Renal pelvis (tissue), 4 donors: ENCODE measurements around the gene MPP2. TPM values are rescaled to one million over a fixed set of nuclear protein-coding genes. Genes with fewer than 3 reads are reported as not detected.
A peak's percentile ranks its signal among the peaks of the same experiment; 100 is the strongest.
"Not testable (repeated sequence)": the region's sequence is repeated elsewhere in the genome, so short reads cannot be mapped to it uniquely, and the experiment has no call there.

Experiments
- DNase-seq: peaks from one replicate; pipeline ENCODE4 v3.0.0-alpha.2; 2013
- polyA plus RNA-seq, 3 donors: library from polyadenylated mRNA; unstranded; fragments of 120-200 nt; gene quantifications; one replicate each; pipeline ENCODE4 v1.2.1, GENCODE V29; 2013; ENCODE audit not compliant: insufficient read length in 3 of 3

Gene MPP2
- polyA plus RNA-seq, 3 donors = 7.4 to 8.0 (median 7.9) TPM

DNA sequence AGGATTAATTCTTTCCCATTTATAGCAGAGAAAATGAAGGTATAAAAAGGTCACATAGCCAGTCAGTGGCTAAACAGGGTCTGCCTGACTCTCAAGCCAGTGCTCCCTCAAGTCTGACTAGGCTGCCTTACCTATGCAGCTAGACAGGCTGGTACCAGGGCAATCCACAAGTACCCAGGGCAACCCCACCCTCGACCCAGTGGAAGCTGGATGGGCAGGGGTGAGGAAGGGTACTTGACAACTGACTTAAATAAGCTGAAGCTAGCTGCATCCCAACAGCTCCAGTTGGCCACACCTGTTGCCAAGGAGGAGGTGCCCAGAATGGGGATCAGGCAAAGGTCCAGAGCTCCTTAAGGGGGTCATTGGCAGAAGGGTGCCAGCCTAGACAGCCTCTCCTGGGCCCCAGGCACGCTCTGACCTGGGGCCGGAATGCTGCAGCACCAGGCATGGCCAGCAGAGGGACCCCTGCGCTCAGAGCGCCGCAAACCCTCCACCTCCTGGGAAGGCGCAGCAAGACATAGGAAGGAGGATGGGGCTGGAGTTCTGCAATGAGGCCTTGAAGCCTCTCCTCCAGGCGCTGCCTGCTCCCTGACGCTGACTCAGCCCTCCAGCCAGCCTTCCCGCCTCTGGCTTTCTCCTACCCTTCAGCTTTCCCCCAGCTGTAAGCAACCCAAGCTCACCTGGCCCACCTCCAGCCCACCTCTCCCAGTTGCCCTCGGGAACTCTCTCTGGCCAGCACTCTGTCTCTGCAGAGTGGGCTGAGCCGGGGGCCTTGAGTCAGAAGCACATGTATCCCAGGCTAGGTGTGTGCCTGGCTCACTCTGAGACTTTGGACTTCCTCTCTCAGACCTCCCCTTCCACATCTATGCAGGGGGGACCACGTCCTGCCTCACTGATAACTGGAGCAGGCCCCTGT lies 28.8 kb downstream of the MPP2 start:
- DNase-seq = peak; percentile 54

DNA sequence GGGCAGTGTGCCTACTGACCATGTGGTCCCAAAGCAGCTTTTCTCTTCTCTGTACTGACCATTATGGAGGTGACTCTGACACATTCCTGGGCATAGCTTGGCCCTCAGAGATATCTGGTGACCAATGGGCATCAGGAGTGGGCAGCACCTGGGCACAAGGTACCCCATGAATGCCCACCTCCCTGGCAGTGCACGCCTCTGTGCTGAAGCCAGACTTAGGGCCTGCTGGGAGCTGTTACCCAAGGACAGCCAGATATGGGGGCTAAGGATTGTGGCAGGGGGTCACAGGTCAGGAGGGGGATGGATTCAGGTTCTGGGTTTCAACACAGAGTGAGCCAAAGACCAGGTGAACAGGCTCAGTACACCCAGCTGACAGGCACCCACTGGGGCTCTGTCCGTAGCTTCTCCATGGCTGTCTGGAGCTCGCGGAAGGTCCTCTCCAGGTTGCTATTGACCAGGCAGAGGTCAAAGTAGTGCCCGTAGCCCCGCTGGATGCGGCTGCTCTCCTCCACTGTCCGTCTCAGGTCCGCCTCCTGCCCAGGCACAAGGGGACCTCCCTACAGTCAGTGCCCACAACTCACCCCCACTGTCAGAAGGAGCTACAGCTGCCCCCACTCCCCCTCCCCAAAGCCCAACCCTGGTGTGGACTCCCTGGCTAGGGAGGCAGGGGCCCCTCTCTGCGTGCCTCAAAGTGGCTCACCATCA lies 29.7 kb downstream of the MPP2 start:
- DNase-seq = no peak

DNA sequence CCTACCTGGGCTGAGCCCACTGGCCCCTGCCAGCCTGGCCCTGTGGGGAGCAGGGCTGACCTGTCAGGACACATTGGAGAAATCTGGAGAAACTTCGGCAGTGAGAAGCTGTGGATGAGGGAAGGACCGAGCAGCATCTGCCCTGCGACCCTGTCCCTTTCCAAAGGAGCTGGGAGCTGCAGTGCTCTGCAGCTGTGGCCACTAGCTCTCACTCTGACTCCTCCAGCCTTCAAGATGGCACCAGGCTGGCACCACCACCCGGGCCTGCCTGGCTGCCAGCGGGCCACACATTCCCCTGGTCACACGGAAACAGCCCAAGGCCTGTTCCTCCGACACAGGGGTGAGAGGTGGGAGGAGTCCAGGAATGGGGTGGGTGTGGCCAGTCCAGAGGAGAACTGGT lies 30.3 kb downstream of the MPP2 start:
- DNase-seq = no peak

DNA sequence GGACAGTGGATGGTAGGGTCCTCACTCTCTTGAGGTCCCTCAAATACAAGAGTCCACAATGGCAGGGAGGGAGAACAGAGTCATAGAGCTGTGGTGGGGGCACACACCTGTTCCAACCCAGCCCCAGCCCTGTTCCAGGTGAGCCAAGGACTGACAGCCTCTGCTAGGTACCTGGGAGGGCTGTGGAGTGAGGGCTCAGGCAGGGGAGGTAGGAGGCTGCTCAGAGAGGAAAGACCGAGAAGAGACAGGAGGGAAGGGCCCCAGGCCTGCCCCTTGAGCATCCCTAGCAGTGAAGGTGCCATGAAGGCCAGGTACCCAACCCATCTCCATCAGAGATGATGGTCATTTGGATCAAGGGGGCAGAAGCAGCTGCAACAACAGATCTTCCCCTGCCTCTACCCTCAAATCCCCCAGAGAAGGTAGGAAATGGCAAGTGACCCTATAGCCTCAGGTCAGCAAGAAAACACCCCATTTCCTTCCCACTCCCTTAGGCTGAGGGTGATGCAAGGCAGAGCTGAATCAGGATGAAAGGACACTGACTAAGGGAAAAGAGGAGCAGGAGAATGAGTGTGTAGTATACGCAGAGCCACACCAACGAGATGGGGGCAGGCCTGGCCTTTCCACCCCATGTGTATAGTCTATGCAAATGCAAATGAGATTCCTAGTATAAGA lies 31.7 kb downstream of the MPP2 start:
- DNase-seq = no peak

DNA sequence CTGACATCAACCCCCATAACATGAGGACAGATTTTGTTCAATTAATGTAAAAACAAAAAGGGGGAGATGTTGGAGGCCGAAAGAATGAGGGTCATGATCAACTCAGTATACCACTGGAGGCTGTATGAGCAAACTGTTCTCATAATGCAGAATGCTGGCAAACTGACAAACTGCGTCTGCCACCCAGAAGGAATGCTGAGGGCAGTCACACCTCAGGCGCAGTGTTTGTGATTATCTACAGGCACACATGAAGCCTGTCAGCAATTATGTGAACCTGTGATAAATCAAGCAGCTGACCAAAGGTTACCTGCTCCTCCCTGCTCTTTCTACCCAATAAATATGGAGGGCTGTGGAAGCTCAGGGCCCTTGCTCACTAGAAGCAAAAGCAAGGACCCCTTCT lies 33.0 kb downstream of the MPP2 start:
- DNase-seq = no peak

DNA sequence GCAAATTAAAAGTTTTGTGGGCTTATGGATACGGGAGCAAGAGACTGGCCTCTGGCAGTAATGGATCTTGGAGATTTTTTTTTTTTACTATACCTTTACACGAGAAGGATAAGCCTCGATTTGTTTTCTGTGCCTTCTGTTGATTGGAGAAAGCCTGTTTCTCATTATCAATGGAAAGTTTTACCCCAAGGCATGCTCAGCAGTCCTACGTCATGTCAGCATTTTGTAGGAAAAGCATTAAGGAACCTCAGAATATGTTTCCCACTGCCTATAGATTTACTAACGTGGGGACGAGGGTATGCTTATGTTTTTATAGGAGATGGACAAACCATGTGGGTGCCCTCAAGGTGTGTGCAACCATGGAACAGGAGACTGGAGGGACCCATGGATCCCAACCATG lies 33.5 kb downstream of the MPP2 start:
- no peak for DNase-seq

DNA sequence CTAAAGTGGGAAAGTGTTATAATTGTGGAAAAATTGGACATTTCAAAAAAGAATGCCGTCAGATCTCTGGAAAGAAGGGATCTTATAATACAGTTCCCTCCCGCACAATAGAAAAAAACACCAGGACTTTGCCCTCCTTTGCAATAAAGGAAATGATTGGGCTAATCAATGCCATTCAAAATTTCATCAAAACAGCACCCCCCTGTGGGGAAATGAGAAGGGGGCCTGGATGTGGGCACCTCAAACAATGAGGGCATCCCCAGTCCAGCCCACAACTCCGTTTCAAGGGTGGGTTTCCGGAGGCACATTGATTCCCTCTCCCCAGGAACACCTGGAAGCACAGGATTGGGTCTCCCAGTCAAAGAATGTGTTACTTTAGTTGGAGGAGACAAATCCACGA lies 34.2 kb downstream of the MPP2 start:
- DNase-seq = no peak

DNA sequence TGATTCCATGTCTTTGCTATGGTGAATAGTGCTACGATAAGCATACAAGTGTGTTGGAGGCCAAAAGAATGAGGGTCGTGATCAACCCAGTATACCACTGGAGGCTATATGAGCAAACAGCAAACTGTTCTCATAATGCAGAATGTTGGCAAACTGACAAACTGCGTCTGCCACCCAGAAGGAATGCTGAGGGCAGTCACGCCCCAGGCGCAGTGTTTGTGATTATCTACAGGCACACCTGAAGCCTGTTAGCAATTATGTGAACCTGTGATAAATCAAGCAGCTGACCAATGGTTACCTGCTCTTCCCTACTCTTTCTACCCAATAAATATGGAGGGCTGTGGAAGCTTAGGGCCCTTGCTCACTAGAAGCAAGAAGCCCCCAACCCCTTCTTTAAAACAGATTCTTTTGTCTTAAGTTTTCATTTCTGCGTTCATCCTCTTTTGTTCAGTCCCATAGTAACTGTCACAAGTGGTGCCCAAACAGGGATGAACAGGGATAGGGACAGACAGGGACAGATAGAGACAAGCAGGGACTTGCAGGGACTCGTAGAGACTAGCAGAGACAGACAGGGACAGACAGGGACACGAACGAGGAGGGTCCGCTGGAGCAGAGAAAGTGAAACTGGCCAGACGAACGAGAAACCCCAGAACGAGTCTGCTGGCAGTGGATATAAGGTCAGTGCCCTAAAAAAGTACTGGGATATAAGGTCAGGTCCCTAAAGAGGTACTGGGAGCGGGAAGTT lies 35.2 kb downstream of the MPP2 start:
- no peak for DNase-seq

DNA sequence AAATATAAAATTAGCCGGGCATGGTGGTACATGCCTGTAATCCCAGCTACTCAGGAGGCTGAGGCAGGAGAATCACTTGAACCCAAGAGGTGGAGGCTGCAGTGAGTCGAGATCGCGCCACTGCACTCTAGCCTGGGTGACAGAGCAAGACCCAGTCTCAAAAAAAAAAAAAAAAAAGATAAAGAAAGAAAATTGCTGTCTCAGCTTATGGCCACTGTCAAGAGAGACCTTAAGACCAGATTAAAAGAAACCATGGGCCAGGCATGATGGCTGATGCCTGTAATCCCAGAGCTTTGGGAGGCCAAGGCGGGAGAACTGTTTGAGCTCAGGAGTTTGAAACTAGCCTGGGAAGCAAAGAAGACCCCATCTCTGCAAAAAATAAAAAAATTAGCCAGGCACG lies 38.3 kb downstream of the MPP2 start:
- not testable (repeated sequence) for DNase-seq

DNA sequence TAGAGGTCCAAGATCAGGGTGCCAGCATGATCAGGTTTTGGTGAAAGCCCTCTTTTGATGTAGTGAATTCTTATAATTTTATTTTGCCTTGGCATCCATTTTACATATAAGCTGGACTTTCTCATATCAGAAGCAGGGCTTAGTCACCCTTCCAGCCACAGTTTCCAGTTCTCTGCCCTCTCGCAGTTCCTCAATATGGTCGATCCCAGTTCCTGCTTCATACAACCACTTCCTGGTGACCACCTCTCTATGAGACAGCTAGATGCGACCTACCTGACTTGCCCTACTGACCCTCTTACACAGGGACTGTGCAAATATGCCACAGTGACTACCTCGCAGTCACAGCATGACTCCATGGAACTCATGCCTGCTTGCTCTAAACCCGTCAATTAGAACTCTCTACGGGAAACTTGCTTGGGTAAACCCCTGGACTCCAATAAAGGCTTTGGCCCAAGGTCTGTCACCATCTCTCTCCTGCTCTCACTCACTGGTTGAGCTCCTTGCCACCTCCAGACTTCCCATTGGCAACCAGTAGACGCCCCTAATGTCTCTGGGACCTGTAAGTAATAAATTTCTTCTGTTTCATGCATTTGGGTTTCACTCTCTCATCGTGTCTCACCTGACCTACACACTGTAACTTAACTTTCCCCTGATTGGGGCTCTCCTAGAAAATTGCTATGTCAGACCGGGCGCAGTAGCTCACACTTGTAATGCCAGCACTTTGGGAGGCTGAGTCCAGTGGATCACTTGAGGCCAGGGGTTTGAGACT lies 38.9 kb downstream of the MPP2 start:
- no peak for DNase-seq

DNA sequence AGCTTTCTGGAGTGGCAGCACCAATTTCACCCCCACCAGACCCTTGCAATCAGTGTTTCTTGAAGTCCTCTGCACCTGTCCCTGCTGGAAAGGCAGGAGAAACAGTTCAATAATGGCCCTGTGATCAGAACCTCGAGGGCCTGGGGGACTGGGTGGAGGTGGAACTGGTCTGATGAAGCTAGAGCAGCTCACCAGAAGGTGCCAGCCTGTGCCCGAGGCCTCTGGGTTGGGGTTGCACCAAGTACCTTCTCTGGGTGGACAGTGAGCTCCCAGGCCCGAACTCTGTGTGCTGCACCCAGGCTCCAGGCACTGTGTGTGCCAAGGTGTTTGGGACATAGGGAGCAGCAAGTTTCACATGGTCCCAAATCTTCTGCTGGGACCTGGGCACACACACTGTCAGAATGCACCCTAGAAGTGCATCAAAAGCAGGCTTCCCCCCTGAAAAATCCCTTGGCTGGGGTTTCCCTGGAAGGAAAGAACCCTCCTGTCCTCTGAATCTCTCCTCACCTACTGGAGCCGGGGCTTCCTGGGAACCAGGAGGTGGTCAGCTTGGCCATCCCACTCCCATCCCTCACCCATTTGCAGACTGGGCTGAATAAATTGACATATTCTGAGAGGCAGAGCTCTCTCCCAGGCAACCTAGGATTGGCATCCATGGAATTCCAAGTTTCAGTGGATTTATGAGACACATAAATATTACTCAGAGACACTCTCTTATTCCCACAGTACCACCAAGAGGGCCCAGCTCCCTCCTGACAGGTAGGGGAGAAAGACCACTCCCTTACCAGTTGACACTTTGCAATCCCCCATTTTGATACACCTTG lies 43.0 kb downstream of the MPP2 start:
- no peak for DNase-seq

DNA sequence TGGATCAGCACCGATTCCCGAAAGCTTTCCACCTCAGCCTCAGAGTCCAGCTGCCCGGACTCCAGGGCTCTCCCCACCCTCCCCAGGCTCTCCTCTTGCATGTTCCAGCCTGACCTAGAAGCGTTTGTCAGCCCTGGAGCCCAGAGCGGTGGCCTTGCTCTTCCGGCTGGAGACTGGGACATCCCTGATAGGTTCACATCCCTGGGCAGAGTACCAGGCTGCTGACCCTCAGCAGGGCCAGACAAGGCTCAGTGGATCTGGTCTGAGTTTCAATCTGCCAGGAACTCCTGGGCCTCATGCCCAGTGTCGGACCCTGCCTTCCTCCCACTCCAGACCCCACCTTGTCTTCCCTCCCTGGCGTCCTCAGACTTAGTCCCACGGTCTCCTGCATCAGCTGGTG lies 45.4 kb downstream of the MPP2 start:
- no peak for DNase-seq

DNA sequence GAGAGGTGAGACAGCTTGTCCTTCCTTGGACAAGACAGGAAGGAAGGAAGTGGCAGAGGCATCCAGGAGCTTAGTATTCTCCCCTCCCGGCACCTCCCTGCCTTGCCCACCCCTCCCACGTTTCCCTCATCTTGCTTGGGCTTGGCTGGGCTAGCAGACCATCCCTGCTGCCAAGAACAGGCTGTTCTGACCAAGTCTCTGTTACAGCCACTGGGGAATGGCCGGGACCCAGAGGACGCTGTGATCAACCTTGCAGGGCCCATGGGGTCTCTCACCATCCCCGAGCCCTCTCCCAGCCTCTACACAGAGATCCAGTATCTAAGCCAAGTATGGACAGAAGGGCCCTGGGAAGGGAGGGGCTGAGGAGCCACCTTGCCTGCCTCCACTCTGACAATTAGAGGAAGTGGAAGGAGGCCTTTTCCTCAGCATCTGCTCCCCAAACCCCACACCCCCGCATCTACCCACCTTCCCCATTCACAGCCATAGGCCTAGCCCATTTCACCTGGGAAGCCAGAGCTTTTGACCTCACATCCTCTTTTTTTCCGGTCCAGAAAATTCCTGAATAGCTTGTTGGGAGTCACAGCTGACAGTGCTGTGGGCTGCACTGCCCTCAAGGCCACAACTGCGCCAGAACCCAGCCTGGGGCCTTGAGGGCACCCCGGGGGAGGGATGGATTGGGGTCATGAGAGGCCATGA lies 46.3 kb downstream of the MPP2 start:
- no peak for DNase-seq

DNA sequence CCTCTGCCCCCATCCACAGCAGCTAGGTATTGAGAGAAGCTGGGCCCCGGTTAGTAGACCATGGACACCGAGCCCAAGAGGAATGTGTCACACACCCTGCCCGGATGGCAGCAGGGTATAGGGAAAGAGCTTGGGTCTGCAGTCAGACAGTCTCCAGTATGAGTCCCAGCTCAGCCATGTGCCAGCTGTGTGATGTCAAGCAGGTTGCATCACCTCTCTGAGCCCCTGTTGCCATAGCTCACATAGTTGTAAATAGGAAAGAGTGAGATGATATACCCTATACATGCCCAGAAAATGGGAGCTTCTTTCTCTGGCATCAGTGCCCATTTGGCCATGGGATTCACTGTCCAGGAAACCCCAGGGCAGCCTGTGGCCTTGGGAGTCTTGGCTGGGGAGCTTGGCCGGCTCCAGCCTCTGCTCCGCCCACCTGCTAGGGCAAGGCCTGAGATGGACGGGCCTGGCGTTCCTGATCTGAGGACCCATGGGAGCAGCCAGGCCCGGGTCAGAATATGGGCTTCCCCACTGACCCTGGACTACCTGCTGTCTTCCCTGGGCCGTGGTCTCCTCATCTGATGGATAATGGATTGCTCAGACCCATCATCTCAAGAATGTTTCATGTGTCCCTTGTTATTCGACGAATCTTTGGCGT lies 47.1 kb downstream of the MPP2 start:
- no peak for DNase-seq

DNA sequence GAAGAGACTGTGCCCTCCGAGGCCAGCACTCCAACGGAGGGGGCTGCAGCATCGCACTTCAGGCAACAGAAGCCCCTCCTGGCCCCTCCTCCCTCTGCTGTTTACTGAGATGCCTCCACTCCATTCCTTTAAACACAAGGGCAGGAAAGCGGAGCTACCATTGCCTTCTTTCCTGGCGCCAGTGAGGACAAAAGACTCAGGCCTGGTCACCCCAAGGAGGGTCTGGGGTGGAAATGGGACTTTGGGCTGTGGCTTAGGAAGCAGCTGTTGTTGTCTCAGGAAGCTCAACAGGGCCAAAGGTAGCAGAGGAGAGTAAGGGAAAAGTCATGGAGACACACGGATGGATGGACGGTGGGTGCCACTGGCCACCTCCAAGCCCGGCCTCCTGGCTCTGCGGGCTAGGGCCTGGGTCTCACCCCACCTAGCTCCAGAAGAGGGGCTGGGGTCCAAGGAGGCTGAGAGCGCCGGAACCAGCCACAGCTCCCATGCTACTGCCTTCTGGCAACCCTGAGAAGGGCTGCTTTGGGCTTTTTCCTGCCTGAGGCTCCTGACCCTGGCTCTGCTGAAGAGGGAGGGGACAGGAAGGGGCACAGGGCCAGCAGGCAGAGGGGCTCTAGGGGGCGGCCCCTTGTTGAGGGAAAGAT lies 49.3 kb downstream of the MPP2 start:
- DNase-seq = no peak

DNA sequence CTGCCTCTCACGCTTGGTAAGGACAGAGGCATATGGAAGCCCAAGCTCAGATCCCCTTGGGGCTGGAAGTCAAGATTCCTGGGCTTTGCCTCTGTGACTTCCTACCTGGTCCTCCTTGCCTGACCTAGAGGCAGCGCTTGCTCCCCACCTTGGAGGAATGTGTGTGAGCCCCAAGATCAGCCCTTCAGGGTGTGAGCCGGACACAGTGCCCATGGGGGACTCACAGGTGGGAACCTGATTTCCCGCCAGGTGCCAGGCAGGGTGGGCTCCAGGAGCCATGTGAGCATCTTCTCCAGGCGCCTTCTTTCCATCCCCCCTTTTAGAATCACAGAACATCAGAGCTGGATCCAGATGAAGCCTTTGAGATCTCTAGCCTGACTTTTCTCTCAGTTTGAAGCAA lies 50.2 kb downstream of the MPP2 start:
- DNase-seq = no peak

DNA sequence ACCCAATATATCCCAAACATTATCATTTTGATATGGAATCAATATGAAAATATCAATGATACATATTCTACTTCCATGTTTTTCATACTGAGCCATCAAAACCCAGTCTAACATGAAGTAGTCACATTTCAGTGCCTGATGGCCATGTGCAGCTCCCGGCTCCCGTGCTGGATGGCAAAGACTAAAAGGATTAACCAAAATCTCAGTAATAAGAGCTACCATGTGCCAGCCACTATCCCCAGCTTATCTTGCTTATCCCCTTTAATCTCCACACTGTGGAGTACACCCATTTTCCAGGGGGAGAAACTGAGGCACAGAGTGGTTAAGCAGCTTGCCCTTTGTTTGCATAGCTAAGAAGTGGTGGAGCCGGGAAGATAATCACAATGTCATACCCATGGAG lies 51.2 kb downstream of the MPP2 start:
- DNase-seq = no peak

DNA sequence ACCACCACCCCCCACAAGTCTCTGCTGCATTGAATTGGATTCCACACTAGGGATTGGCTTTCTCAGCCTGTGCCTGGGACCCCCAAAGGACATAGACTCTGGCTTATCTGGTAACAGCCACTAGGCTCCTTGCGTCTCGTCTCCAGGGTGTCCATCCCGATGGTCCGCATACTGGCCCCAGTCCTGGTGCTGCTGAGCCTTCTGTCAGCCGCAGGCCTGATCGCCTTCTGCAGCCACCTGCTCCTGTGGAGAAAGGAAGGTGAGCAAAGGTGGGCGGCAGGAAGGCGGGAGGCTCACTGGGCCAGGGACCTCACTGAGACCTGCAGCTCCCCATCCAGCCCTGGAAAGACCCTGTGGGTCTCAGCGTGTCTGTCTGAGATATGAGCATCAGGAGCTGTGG lies 52.3 kb downstream of the MPP2 start:
- DNase-seq = no peak

DNA sequence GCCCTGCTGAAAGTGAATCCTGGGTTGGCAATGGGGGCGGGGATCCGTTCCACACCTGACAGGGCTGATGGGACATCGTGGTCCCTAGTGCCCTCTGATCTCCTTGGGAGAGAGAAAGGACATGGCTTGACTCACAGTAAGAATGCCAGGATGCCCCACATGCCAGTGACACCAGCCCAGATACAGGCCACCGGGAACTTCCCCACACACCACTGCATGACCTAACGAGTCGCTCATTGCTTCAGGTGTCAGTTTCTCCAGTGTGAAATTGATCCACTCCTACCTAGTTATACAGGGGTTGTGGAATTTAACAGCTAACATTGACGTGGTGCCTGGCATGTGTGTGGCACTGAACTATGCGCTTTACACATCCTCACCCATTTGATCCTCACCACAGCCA lies 52.8 kb downstream of the MPP2 start:
- no peak for DNase-seq
